ENCODE data around the gene CIAO2B.

- TF ChIP-seq EZH2phosphoT487 (IDR thresholded peaks at IDR 0.05; ENCODE audit: insufficient read depth, low read depth): no peak
- TF ChIP-seq EZH2 (IDR thresholded peaks at IDR 0.05; ENCODE audit: insufficient read depth, poor library complexity, severe bottlenecking): no peak
Observed at GRCh38 chr16:66961914-66962313, 27.7 kb upstream of the CIAO2B start.
